ENCODE results near the gene NANS.
A peak's percentile ranks its signal among the peaks of the same experiment; 100 is the strongest.

NANS gene

GRCh38 chr9:98040212-98040611 is 16.3 kb upstream of the NANS start:
- Histone ChIP-seq H3K4me1 (ENCODE audit: control insufficient read depth in 1 of 2, insufficient read depth in 1 of 2, low read depth in 1 of 2, low read length in 1 of 2) (peaks cover 14 to 16% of the 10 kb centered on the region in 2 experiments), H3K4me3 (ENCODE audit: low read depth in 1 of 2, low read length in 1 of 2) (no peak overlapping the region), H3K9me3 (no peaks in the 10 kb centered on the region), H3K27me3 (no peaks in the 10 kb centered on the region), H3K36me3 (no peaks in the 10 kb centered on the region), H3K27ac (no peak overlapping the region)
- TF ChIP-seq CTCF (IDR thresholded peaks at IDR 0.05) = no peak

- H3K36me3 ChIP-seq = no peaks in the 10 kb centered on the region
- H3K27me3 ChIP-seq = no peaks in the 10 kb centered on the region
- no peak overlapping the region for H3K4me3 ChIP-seq (ENCODE audit: low read depth in 1 of 2, low read length in 1 of 2)
- TF ChIP-seq CTCF (IDR thresholded peaks at IDR 0.05) = no peak
- peaks cover 25 to 27% of the 10 kb centered on the region in 2 experiments for H3K4me1 ChIP-seq (ENCODE audit: control insufficient read depth in 1 of 2, insufficient read depth in 1 of 2, low read depth in 1 of 2, low read length in 1 of 2)
- H3K27ac ChIP-seq = peak overlapping the region; percentile 15
- H3K9me3 ChIP-seq = no peaks in the 10 kb centered on the region
Measured at GRCh38 chr9:98043915-98044314, 12.6 kb upstream of the NANS start.

- Histone ChIP-seq H3K27ac (peak overlapping the region; percentile 89), H3K27me3 (no peaks in the 10 kb centered on the region), H3K36me3 (no peaks in the 10 kb centered on the region), H3K4me3 (ENCODE audit: low read depth in 1 of 2, low read length in 1 of 2) (peak overlapping the region; percentile 37 to 42), H3K9me3 (no peaks in the 10 kb centered on the region), H3K4me1 (ENCODE audit: control insufficient read depth in 1 of 2, insufficient read depth in 1 of 2, low read depth in 1 of 2, low read length in 1 of 2) (peaks cover 25 to 27% of the 10 kb centered on the region in 2 experiments)
- TF ChIP-seq CTCF (IDR thresholded peaks at IDR 0.05) = peak; percentile 58
Measured at GRCh38 chr9:98045234-98046179, 11.0 kb upstream of the NANS start.

- H3K27ac ChIP-seq = peak overlapping the region; percentile 89
- H3K9me3 ChIP-seq = no peaks in the 10 kb centered on the region
- H3K36me3 ChIP-seq = no peaks in the 10 kb centered on the region
- no peak for TF ChIP-seq CTCF (IDR thresholded peaks at IDR 0.05)
- H3K27me3 ChIP-seq = no peaks in the 10 kb centered on the region
- H3K4me3 ChIP-seq (ENCODE audit: low read depth in 1 of 2, low read length in 1 of 2) = peak overlapping the region in 1 of 2 experiments; percentile 42
- H3K4me1 ChIP-seq (ENCODE audit: control insufficient read depth in 1 of 2, insufficient read depth in 1 of 2, low read depth in 1 of 2, low read length in 1 of 2) = peaks cover 25 to 27% of the 10 kb centered on the region in 2 experiments
Measured at GRCh38 chr9:98046180-98046543, 10.4 kb upstream of the NANS start.

- Histone ChIP-seq H3K36me3 (no peaks in the 10 kb centered on the region), H3K27me3 (no peaks in the 10 kb centered on the region), H3K27ac (no peak overlapping the region), H3K9me3 (no peaks in the 10 kb centered on the region), H3K4me1 (ENCODE audit: control insufficient read depth in 1 of 2, insufficient read depth in 1 of 2, low read depth in 1 of 2, low read length in 1 of 2) (peaks cover 25 to 27% of the 10 kb centered on the region in 2 experiments), H3K4me3 (ENCODE audit: low read depth in 1 of 2, low read length in 1 of 2) (no peak overlapping the region)
- no peak for TF ChIP-seq CTCF (IDR thresholded peaks at IDR 0.05)
Measured at GRCh38 chr9:98047002-98047401, 9.5 kb upstream of the NANS start.

All from neutrophil (primary cell).